H9 (cell line): ENCODE results near the gene RECQL. TPM values are rescaled to one million over a fixed set of nuclear protein-coding genes. Genes with fewer than 3 reads are reported as not detected.

ENCODE experiments used
- DNase-seq: peaks from one replicate; pipeline ENCODE4 v3.0.0-alpha.2; 2017
- H2AFZ ChIP-seq: one replicate; pipeline ENCODE4 v1.6.1; 2013; ENCODE audit warnings: mild to moderate bottlenecking, low read length, control low read depth, moderate library complexity
- H2AK5ac ChIP-seq: 2 replicates; pipeline ENCODE4 v1.6.1; 2013; ENCODE audit warnings: low read length, control low read depth, mixed read lengths; ENCODE audit not compliant: insufficient read length
- H2BK120ac ChIP-seq: one replicate; pipeline ENCODE4 v1.6.1; 2013; ENCODE audit warnings: low read depth, mild to moderate bottlenecking, low read length, control low read depth, inconsistent platforms; ENCODE audit not compliant: poor library complexity, severe bottlenecking
- H2BK12ac ChIP-seq: 2 replicates; pipeline ENCODE4 v1.6.1; 2013; ENCODE audit warnings: low read length, control low read depth, mixed read lengths, low read depth; ENCODE audit not compliant: insufficient read length
- H2BK15ac ChIP-seq: 2 replicates; pipeline ENCODE4 v1.6.1; 2013; ENCODE audit warnings: low read depth, low read length, control low read depth
- H2BK20ac ChIP-seq: one replicate; pipeline ENCODE4 v1.6.1; 2013; ENCODE audit warnings: low read depth, mild to moderate bottlenecking, low read length, control low read depth, inconsistent platforms; ENCODE audit not compliant: poor library complexity, severe bottlenecking
- H2BK5ac ChIP-seq: 2 replicates; pipeline ENCODE4 v1.6.1; 2013; ENCODE audit warnings: low read length, control low read depth, mixed read lengths; ENCODE audit not compliant: insufficient read length
- H3K14ac ChIP-seq: 2 replicates; pipeline ENCODE4 v1.6.1; 2013; ENCODE audit warnings: low read length, control low read depth; ENCODE audit not compliant: insufficient read depth
- H3K18ac ChIP-seq: 2 replicates; pipeline ENCODE4 v1.6.1; 2013; ENCODE audit warnings: low read depth, mild to moderate bottlenecking, mixed read lengths, low read length, control low read depth; ENCODE audit not compliant: insufficient read length
- H3K23ac ChIP-seq: 2 replicates; pipeline ENCODE4 v1.6.1; 2013; ENCODE audit warnings: low read length, control low read depth, mixed read lengths, low read depth; ENCODE audit not compliant: insufficient read length
- H3K23me2 ChIP-seq: 2 replicates; pipeline ENCODE4 v1.6.1; 2013; ENCODE audit warnings: low read depth, mild to moderate bottlenecking, mixed read lengths, low read length, control low read depth; ENCODE audit not compliant: insufficient read length, poor library complexity, severe bottlenecking
- H3K27ac ChIP-seq: 2 replicates; pipeline ENCODE4 v1.5.1; 2013; ENCODE audit warnings: low read length, control low read depth, mixed read lengths, low read depth; ENCODE audit not compliant: insufficient read length
- H3K27me3 ChIP-seq: 2 replicates; pipeline ENCODE4 v1.6.1; 2013; ENCODE audit warnings: low read length, control low read depth, inconsistent platforms; ENCODE audit not compliant: insufficient read depth
- H3K4ac ChIP-seq: 2 replicates; pipeline ENCODE4 v1.6.1; 2013; ENCODE audit warnings: low read depth, mild to moderate bottlenecking, control low read depth, inconsistent platforms, low read length, moderate library complexity
- H3K4me1 ChIP-seq: 2 replicates; pipeline ENCODE4 v1.6.1; 2013; ENCODE audit warnings: low read length, control low read depth, inconsistent platforms; ENCODE audit not compliant: insufficient read depth
- H3K4me2 ChIP-seq: 2 replicates; pipeline ENCODE4 v1.6.1; 2013; ENCODE audit warnings: low read length, control low read depth, mixed read lengths; ENCODE audit not compliant: insufficient read length, insufficient read depth
- H3K56ac ChIP-seq: 2 replicates; pipeline ENCODE4 v1.6.1; 2013; ENCODE audit warnings: low read depth, mild to moderate bottlenecking, mixed read lengths, low read length, control low read depth; ENCODE audit not compliant: insufficient read length
- H3K79me1 ChIP-seq: 2 replicates; pipeline ENCODE4 v1.6.1; 2013; ENCODE audit warnings: low read depth, mild to moderate bottlenecking, moderate library complexity, low read length, control low read depth, inconsistent platforms; ENCODE audit not compliant: insufficient read depth, poor library complexity, severe bottlenecking
- H3K79me2 ChIP-seq: 2 replicates; pipeline ENCODE4 v1.6.1; 2013; ENCODE audit warnings: low read length, control low read depth, inconsistent platforms; ENCODE audit not compliant: insufficient read depth
- H3K9ac ChIP-seq: 2 replicates; pipeline ENCODE4 v1.6.1; 2013; ENCODE audit warnings: low read length, control low read depth, mixed read lengths; ENCODE audit not compliant: insufficient read length; ENCODE audit errors: extremely low read depth
- H3K9me3 ChIP-seq: one replicate; pipeline ENCODE4 v1.6.1; 2013; ENCODE audit warnings: low read depth, low read length, inconsistent platforms; ENCODE audit not compliant: control insufficient read depth
- H3T11ph ChIP-seq: one replicate; pipeline ENCODE4 v1.6.1; 2013; ENCODE audit warnings: mild to moderate bottlenecking, low read length, control low read depth, inconsistent platforms
- H4K20me1 ChIP-seq: one replicate; pipeline ENCODE4 v1.6.1; 2013; ENCODE audit not compliant: control insufficient read depth, insufficient read length, insufficient read depth
- H4K5ac ChIP-seq: 2 replicates; pipeline ENCODE4 v1.6.1; 2013; ENCODE audit warnings: low read depth, mild to moderate bottlenecking, mixed read lengths, low read length, control low read depth; ENCODE audit not compliant: insufficient read length
- H4K8ac ChIP-seq: replicated peaks from 2 replicates; pipeline ENCODE4 v1.6.1; 2013; ENCODE audit warnings: low read length, control low read depth, mixed read lengths, low read depth; ENCODE audit not compliant: insufficient read length
- H4K91ac ChIP-seq: 2 replicates; pipeline ENCODE4 v1.6.1; 2013; ENCODE audit warnings: low read depth, mild to moderate bottlenecking, moderate library complexity, mixed read lengths, low read length, control low read depth; ENCODE audit not compliant: insufficient read length
- H3K27ac Mint-ChIP-seq, 3 experiments: 2 replicates in 2 of 3; 3 replicates in 1 of 3; pipeline ENCODE4 v1.8.0; 2020 to 2021; ENCODE audit warnings: mixed read lengths in 3 of 3, mild to moderate bottlenecking in 1 of 3, moderate library complexity in 1 of 3
- H3K27me3 Mint-ChIP-seq: 2 replicates; pipeline ENCODE4 v1.8.0; 2021; ENCODE audit warnings: low read depth, mild to moderate bottlenecking, moderate library complexity, mixed read lengths
- H3K36me3 Mint-ChIP-seq, 3 experiments: 2 replicates in 2 of 3; 3 replicates in 1 of 3; pipeline ENCODE4 v1.8.0; 2020 to 2021; ENCODE audit warnings: low read depth in 3 of 3, mixed read lengths in 3 of 3; ENCODE audit not compliant: insufficient read depth in 1 of 3
- H3K4me1 Mint-ChIP-seq, 2 experiments: 2 replicates each; pipeline ENCODE4 v1.8.0; 2020; ENCODE audit warnings: mixed read lengths in 2 of 2
- H3K4me3 Mint-ChIP-seq, 2 experiments: 2 replicates in 1 of 2; 3 replicates in 1 of 2; pipeline ENCODE4 v1.8.0; 2020 to 2021; ENCODE audit warnings: mild to moderate bottlenecking in 2 of 2, mixed read lengths in 2 of 2, moderate library complexity in 1 of 2
- H3K9me3 Mint-ChIP-seq, 2 experiments: 2 replicates in 1 of 2; 3 replicates in 1 of 2; pipeline ENCODE4 v1.8.0; 2020; ENCODE audit warnings: mild to moderate bottlenecking in 2 of 2, mixed read lengths in 2 of 2, moderate library complexity in 1 of 2
- CTCF ChIP-seq: fragments of 200-600 bp; sonication (generic); conservative IDR thresholded peaks from 3 replicates; pipeline ENCODE4 v1.8.0; 2021; ENCODE audit warnings: antibody characterized with exemption, mild to moderate bottlenecking
- whole genome bisulfite sequencing: extraction: QIAGEN DNeasy Blood & Tissue Kit; methylation state at CpG from one replicate; pipeline ENCODE4 v1.1.7; 2013; ENCODE audit warnings: missing lambda C conversion rate, low lambda C conversion rate, mixed read lengths; ENCODE audit not compliant: insufficient read length; ENCODE audit errors: extremely low coverage; 5-methylcytosine and 5-hydroxymethylcytosine counted together
- total RNA-seq: library from RNA; stranded (reverse); gene quantifications from 2 replicates; pipeline ENCODE4 v1.2.1, GENCODE V29; 2021

RECQL gene
- total RNA-seq, 1 experiment from 2014 or later: 41.0 TPM

- Mint-ChIP-seq H3K4me1 (no peaks in the 10 kb centered on the region), H3K9me3 (no peaks in the 10 kb centered on the region), H3K27ac (no peak overlapping the region), H3K4me3 (no peak overlapping the region), H3K36me3 (peaks cover 0 to 12% (median 9%) of the 10 kb centered on the region in 3 experiments; a peak in 4 of 7 replicates), H3K27me3 (no peaks in the 10 kb centered on the region)
- no peak for TF ChIP-seq CTCF
- Histone ChIP-seq H3K23me2 (no peaks in the 10 kb centered on the region), H3T11ph (no peak overlapping the region), H4K5ac (no peak overlapping the region), H2BK5ac (no peak overlapping the region), H3K79me1 (no peaks in the 10 kb centered on the region), H2BK12ac (no peak overlapping the region), H3K4me1 (no peaks in the 10 kb centered on the region), H2BK20ac (no peak overlapping the region), H3K23ac (no peak overlapping the region), H2AK5ac (no peak overlapping the region), H3K27ac (no peak overlapping the region), H3K27me3 (no peaks in the 10 kb centered on the region), H3K79me2 (no peaks in the 10 kb centered on the region), H3K9ac (no peak overlapping the region), H4K91ac (no peak overlapping the region), H3K14ac (no peak overlapping the region), H3K56ac (no peak overlapping the region), H3K4me2 (no peak overlapping the region), H3K4ac (no peak overlapping the region), H4K8ac (no peak overlapping the region), H3K18ac (no peak overlapping the region), H3K9me3 (no peaks in the 10 kb centered on the region), H2BK15ac (no peak overlapping the region), H2AFZ (no peak overlapping the region), H4K20me1 (no peaks in the 10 kb centered on the region), H2BK120ac (no peak overlapping the region)
- DNase-seq: no peak
- no CpG with 5 or more reads among the region's 7 CpGs for WGBS
Measured at GRCh38 chr12:21456291-21456780, 45.1 kb downstream of the RECQL start.
